ENCODE data around the gene MVB12B.
"Not testable (repeated sequence)": the region's sequence is repeated elsewhere in the genome, so short reads cannot be mapped to it uniquely, and the experiment has no call there.

The MVB12B gene

GRCh38 chr9:126555421-126555820 is 228.8 kb downstream of the MVB12B start:
- not testable (repeated sequence) for DNase-seq
